DOHH2 (cell line): ENCODE results near the gene CNTNAP1.

Experiments
- CTCF ChIP-seq: fragments of 200-600 bp; sonication (generic); IDR thresholded peaks from one replicate; pipeline ENCODE4 v1.5.1; 2014; ENCODE audit warnings: antibody characterized with exemption, mild to moderate bottlenecking, low read depth, low read length; ENCODE audit not compliant: poor library complexity, severe bottlenecking
- EZH2phosphoT487 ChIP-seq: fragments of 200-600 bp; sonication (generic); IDR thresholded peaks from 2 replicates; pipeline ENCODE4 v1.6.1; 2017; ENCODE audit warnings: borderline replicate concordance, mild to moderate bottlenecking, antibody characterized with exemption, low read length, moderate library complexity, mixed read lengths

GRCh38 chr17:42665581-42666001 is 16.7 kb upstream of the CNTNAP1 start:
- no peak for TF ChIP-seq CTCF
- TF ChIP-seq EZH2phosphoT487: no peak
